C4-2B (cell line): ENCODE measurements around the gene EIF2B2.

Experiments used
- ZFX ChIP-seq: fragments of 450-650 bp; IDR thresholded peaks from 2 replicates; pipeline ENCODE4 v1.6.1; 2017
- TF ChIP-seq, protein P1 (sequence below): fragments of 450-650 bp; conservative IDR thresholded peaks from 2 replicates; pipeline ENCODE4 v1.5.1; 2017; ENCODE audit warnings: mild to moderate bottlenecking

DNA sequence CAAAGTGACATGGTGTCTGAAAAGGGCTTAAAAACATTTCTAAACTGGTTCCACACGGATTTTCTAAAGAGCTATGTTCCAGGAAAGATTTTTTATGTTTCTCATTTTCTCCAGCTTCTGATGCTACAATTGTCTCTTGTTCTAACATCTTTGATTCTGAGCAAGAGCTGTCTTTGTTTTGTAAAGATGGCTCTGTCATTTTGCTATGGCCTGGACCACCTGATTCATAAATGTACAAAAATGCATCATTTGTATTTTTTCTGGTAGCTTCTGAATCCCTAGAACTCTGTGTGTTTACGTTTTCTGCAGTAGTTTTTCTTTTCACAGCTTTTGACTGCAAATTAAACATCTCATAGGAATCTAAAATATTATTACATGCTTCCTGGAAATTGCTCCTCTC is 45.4 kb downstream of the EIF2B2 start:
- TF ChIP-seq, protein P1, sequence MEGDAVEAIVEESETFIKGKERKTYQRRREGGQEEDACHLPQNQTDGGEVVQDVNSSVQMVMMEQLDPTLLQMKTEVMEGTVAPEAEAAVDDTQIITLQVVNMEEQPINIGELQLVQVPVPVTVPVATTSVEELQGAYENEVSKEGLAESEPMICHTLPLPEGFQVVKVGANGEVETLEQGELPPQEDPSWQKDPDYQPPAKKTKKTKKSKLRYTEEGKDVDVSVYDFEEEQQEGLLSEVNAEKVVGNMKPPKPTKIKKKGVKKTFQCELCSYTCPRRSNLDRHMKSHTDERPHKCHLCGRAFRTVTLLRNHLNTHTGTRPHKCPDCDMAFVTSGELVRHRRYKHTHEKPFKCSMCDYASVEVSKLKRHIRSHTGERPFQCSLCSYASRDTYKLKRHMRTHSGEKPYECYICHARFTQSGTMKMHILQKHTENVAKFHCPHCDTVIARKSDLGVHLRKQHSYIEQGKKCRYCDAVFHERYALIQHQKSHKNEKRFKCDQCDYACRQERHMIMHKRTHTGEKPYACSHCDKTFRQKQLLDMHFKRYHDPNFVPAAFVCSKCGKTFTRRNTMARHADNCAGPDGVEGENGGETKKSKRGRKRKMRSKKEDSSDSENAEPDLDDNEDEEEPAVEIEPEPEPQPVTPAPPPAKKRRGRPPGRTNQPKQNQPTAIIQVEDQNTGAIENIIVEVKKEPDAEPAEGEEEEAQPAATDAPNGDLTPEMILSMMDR: no peak
- no peak for TF ChIP-seq ZFX
